Left ventricle myocardium inferior (tissue), 1 donor: ENCODE measurements around the gene CSTF3. TPM values are rescaled to one million over a fixed set of nuclear protein-coding genes. Genes with fewer than 3 reads are reported as not detected.
"Not testable (repeated sequence)": the region's sequence is repeated elsewhere in the genome, so short reads cannot be mapped to it uniquely, and the experiment has no call there.

Source experiments
- DNase-seq: peaks from one replicate; pipeline ENCODE4 v3.0.0-alpha.2; 2020
- H3K27ac ChIP-seq: fragments of 200-600 bp; replicated peaks from 2 replicates; pipeline ENCODE4 v1.8.0; 2021
- H3K27me3 ChIP-seq: fragments of 200-600 bp; 2 replicates; pipeline ENCODE4 v1.8.0; 2021; ENCODE audit warnings: low read depth
- H3K36me3 ChIP-seq: fragments of 200-600 bp; 2 replicates; pipeline ENCODE4 v1.8.0; 2021
- H3K4me1 ChIP-seq: fragments of 200-600 bp; 2 replicates; pipeline ENCODE4 v1.8.0; 2021
- H3K4me3 ChIP-seq: fragments of 200-600 bp; 2 replicates; pipeline ENCODE4 v1.8.0; 2021; ENCODE audit warnings: mild to moderate bottlenecking, moderate library complexity
- H3K9me3 ChIP-seq: fragments of 200-600 bp; replicated peaks from 2 replicates; pipeline ENCODE4 v1.8.0; 2021
- intact Hi-C: fragments of 100-400 bp; cut with micrococcal nuclease; formaldehyde crosslinking; loops from one replicate; pipeline ENCODE4 v1.11.0; 2022
- total RNA-seq: library from RNA; stranded (reverse); fragmentation: NEBNext Ultra II Directional; extraction: Animal tissue kit (Norgen Biotek cat#: 25700); gene quantifications from one replicate; pipeline ENCODE4 v1.2.1, GENCODE V29; 2021
- TF ChIP-seq, protein P1 (sequence below): fragments of 200-600 bp; IDR thresholded peaks from 2 replicates; pipeline ENCODE4 v1.8.0; 2021; ENCODE audit warnings: antibody characterized with exemption, mild to moderate bottlenecking, borderline replicate concordance
- donor health status: DM: no; HTN: yes; CAD: no; lungs with severe emphysema.

The CSTF3 gene
- total RNA-seq, 1 donor from 2014 or later, result 11.1 TPM

DNA sequence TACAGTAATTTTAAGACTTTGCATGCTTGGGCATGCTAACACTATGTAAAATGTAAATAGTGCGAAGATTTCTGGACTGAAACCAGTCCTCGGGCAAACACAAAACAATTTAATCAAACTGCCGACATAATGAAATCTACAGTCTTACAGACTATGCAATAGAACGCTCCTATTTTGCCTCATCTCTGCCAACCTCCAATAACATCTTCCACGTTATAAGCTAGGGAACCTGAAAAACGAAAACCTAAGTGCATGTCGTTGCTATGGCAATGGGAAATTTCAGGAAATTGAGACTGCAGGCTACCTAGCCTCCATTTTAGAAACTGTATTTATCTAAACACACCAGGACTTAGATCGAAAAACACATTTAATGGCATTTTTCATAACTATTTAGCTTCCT is 1.1 kb downstream of the CSTF3 start:
- intact Hi-C loops, result loop anchor here (10.0 kb wide), 1 partner anchor 95 kb away; the partner anchor contains the start of gene HIPK3
- H3K36me3 ChIP-seq, result no peaks in the 10 kb centered on the region
- TF ChIP-seq, protein P1, sequence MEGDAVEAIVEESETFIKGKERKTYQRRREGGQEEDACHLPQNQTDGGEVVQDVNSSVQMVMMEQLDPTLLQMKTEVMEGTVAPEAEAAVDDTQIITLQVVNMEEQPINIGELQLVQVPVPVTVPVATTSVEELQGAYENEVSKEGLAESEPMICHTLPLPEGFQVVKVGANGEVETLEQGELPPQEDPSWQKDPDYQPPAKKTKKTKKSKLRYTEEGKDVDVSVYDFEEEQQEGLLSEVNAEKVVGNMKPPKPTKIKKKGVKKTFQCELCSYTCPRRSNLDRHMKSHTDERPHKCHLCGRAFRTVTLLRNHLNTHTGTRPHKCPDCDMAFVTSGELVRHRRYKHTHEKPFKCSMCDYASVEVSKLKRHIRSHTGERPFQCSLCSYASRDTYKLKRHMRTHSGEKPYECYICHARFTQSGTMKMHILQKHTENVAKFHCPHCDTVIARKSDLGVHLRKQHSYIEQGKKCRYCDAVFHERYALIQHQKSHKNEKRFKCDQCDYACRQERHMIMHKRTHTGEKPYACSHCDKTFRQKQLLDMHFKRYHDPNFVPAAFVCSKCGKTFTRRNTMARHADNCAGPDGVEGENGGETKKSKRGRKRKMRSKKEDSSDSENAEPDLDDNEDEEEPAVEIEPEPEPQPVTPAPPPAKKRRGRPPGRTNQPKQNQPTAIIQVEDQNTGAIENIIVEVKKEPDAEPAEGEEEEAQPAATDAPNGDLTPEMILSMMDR, result no peak
- H3K4me1 ChIP-seq, result peaks cover 56% of the 10 kb centered on the region
- DNase-seq, result no peak
- no peak overlapping the region for H3K27ac ChIP-seq
- peak overlapping the region; percentile 87 for H3K4me3 ChIP-seq
- H3K9me3 ChIP-seq, result no peaks in the 10 kb centered on the region
- no peaks in the 10 kb centered on the region for H3K27me3 ChIP-seq

DNA sequence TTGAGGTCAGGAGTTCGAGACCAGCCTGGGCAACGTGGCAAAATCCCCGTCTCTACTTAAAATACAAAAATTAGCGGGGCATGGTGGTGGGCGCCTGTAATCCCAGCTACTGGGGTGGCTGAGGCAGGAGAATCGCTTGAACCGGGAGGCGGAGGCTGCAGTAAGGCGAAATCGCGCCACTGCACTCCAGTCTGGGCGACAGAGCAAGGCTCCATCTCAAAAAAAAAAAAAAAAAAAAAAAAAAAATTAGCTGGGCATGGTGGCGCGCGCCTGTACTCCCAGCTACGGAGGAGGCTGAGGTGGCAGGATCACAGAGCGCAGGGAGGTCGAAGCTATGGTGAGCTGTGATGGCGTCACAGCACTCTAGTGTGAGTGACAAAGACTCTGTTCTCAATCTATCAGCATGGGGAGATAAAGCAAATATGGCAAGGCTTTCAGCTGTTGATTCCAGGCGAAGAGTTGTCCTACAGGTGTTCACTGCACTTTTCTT is 1.9 kb downstream of the CSTF3 start:
- H3K27me3 ChIP-seq, H3K36me3 ChIP-seq, H3K9me3 ChIP-seq, intact Hi-C loops, DNase-seq, H3K27ac ChIP-seq: not testable (repeated sequence)
- Histone ChIP-seq H3K4me1 (peaks cover 56% of the 10 kb centered on the region), H3K4me3 (peak overlapping the region; percentile 87)

DNA sequence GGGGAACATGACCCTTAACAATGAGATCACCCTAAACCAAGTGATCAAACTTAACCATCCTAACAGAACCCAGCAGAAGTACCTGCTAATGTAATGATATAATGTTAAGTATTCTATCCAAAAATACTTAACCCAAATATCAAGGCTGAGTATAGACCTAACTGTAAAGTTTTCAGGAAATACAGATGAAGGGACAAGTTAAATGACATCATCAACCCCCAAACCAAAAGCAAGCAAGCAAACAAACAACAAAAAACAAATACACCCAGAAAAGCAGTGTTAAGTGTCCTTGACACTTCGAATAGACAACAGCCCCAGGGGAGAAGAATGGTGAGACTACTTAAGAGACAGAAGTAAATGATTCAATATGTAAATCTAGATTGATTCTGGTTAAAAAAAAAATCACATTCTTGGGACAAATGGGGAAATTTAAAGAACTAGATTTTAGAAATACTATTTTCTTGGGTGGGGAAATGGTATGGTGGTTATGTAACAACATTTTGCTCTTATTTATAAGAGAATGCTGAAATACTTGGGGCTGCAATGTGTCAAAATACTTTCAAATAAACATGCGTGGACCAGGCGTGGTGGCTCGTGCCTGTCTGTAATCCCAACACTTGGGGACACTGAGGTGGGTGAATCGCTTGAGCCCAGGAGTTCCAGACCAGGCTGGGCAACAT is 2.5 kb downstream of the CSTF3 start:
- intact Hi-C loops, result no loop called here
- H3K4me1 ChIP-seq, result peaks cover 56% of the 10 kb centered on the region
- no peaks in the 10 kb centered on the region for H3K36me3 ChIP-seq
- H3K9me3 ChIP-seq, result no peaks in the 10 kb centered on the region
- no peak for DNase-seq
- TF ChIP-seq, protein P1, result no peak
- no peak overlapping the region for H3K4me3 ChIP-seq
- H3K27me3 ChIP-seq, result no peaks in the 10 kb centered on the region
- no peak overlapping the region for H3K27ac ChIP-seq

DNA sequence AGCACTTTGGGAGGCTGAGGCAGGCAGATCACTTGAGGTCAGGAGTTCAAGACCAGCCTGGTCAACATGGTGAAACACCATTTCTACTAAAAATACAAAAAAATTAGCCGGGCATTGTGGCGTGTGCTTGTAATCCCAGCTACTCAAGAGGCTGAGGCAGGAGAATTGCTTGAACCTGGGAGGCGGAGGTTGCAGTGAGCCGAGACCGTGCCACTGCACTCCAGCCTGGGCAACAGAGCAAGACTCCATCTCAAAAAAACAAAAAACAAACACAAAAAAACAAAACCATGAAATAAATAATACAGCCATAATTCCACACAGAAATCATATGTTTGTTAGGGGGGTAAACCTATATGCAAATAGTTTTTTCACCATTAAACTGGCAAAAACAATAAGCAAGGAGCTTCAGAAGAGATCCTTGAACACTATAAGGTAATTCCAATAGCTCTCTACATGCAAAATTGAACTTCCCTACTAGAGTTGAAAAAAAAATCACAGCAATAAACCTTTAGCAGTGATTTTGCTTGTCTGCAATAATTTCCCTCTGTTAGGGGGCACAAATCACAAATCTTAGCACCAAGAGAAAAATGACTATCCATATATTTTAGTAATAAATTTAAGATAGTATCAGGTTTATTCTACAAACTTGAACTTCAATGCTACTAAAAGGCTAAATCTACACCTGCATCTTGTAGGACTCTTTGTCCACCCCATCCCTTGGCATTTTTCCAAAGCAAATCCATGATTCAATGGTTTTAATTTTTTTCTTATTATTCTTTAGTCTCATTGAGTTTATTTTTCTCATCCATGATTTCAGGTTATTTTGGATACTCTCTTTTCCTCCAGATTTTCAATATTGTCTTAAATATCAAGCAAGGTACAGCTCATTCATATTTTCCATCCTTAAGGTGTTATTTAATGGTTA is 3.9 kb downstream of the CSTF3 start:
- Histone ChIP-seq H3K27ac (no peak overlapping the region), H3K9me3 (no peaks in the 10 kb centered on the region), H3K4me3 (no peak overlapping the region), H3K36me3 (no peaks in the 10 kb centered on the region), H3K27me3 (no peaks in the 10 kb centered on the region), H3K4me1 (peaks cover 56% of the 10 kb centered on the region)
- TF ChIP-seq, protein P1, result no peak
- DNase-seq, result no peak
- intact Hi-C loops, result no loop called here

DNA sequence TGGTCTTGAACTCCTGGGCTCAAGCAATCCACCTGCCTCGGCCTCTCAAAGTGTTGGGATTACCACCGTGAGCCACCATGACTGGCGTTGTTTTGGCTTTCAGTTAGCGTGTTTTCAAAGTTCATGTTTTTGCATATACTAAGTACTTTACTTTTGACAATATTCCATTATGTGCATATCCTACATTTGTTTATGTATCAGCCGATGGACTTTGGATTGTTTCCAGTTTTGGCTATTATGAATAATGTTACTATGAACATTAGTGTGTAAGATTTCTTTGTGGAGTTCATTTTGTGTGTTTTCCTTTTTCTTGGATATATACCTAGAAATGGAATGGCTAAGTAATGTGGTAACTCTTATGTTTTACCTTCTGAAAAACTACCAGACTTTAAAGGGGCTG is 9.9 kb downstream of the CSTF3 start:
- peaks cover 16% of the 10 kb centered on the region for H3K4me1 ChIP-seq
- DNase-seq, result no peak
- intact Hi-C loops, result no loop called here
- H3K36me3 ChIP-seq, result no peaks in the 10 kb centered on the region
- H3K4me3 ChIP-seq, result no peak overlapping the region
- TF ChIP-seq, protein P1, result no peak
- no peaks in the 10 kb centered on the region for H3K27me3 ChIP-seq
- no peak overlapping the region for H3K27ac ChIP-seq
- no peaks in the 10 kb centered on the region for H3K9me3 ChIP-seq
